CD14-positive monocyte (primary cell): Measurements from ENCODE around the gene C16orf92. TPM values are rescaled to one million over a fixed set of nuclear protein-coding genes. Genes with fewer than 3 reads are reported as not detected.

Experiments used
- DNase-seq, 3 donors: peaks; one replicate each; pipeline ENCODE4 v3.0.0-alpha.2; 2011 to 2022
- H2AFZ ChIP-seq: 2 replicates; pipeline ENCODE4 v1.6.0; 2012; ENCODE audit warnings: mild to moderate bottlenecking, low read depth, low read length, inconsistent platforms; ENCODE audit not compliant: insufficient read depth, poor library complexity, severe bottlenecking
- H3K27ac ChIP-seq, 2 donors: 1 replicate in 1 of 2; 2 replicates in 1 of 2; pipeline ENCODE4 v1.5.1; 2012 to 2013; ENCODE audit warnings: low read length in 2 of 2, control low read depth in 1 of 2, inconsistent platforms in 1 of 2, low read depth in 1 of 2, mild to moderate bottlenecking in 1 of 2
- H3K27me3 ChIP-seq, 2 donors: one replicate each; pipeline versions ENCODE4 v1.6.0 to v1.6.1; 2011 to 2013; ENCODE audit warnings: low read length in 2 of 2; ENCODE audit not compliant: control insufficient read depth in 2 of 2, insufficient read depth in 2 of 2
- H3K36me3 ChIP-seq, 2 donors: replicated peaks in 1 of 2; 1 replicate in 1 of 2; 2 replicates in 1 of 2; pipeline versions ENCODE4 v1.5.1 to v1.6.1; 2012 to 2013; ENCODE audit warnings: low read length in 2 of 2, control low read depth in 1 of 2, inconsistent platforms in 1 of 2, mild to moderate bottlenecking in 1 of 2; ENCODE audit not compliant: insufficient read depth in 2 of 2, control insufficient read depth in 1 of 2
- H3K4me1 ChIP-seq, 2 donors: 1 replicate in 1 of 2; 2 replicates in 1 of 2; pipeline versions ENCODE4 v1.5.1 to v1.6.1; 2012 to 2013; ENCODE audit warnings: low read length in 2 of 2, control low read depth in 1 of 2, inconsistent platforms in 1 of 2, mild to moderate bottlenecking in 1 of 2, moderate library complexity in 1 of 2; ENCODE audit not compliant: insufficient read depth in 2 of 2, control insufficient read depth in 1 of 2
- H3K4me2 ChIP-seq: replicated peaks from 2 replicates; pipeline ENCODE3; 2012; ENCODE audit warnings: low read length, moderate library complexity, mild to moderate bottlenecking; ENCODE audit not compliant: poor library complexity, severe bottlenecking; ENCODE audit errors: extremely low read depth
- H3K4me3 ChIP-seq, 3 experiments: fragments of 200-600 bp in 1 of 3; sonication (generic) in 1 of 3; replicated peaks in 1 of 3; 1 replicate in 2 of 3; 2 replicates in 1 of 3; pipeline ENCODE4 v1.5.1; 2011 to 2013; ENCODE audit warnings: low read length in 3 of 3, mild to moderate bottlenecking in 3 of 3, control low read depth in 2 of 3, low read depth in 2 of 3, inconsistent platforms in 1 of 3, moderate library complexity in 1 of 3
- H3K79me2 ChIP-seq: 2 replicates; pipeline ENCODE4 v1.6.0; 2012; ENCODE audit warnings: mild to moderate bottlenecking, control low read depth, inconsistent platforms, low read length, moderate library complexity; ENCODE audit not compliant: insufficient read depth
- H3K9ac ChIP-seq: 2 replicates; pipeline ENCODE4 v1.6.0; 2017; ENCODE audit warnings: low read length, mild to moderate bottlenecking; ENCODE audit not compliant: insufficient read depth, poor library complexity, severe bottlenecking
- H3K9me3 ChIP-seq, 2 donors: replicated peaks in 1 of 2; 1 replicate in 1 of 2; 2 replicates in 1 of 2; pipeline versions ENCODE4 v1.5.1 to v1.6.1; 2012 to 2013; ENCODE audit warnings: low read length in 2 of 2, control low read depth in 1 of 2; ENCODE audit not compliant: control insufficient read depth in 1 of 2, insufficient read depth in 1 of 2
- H4K20me1 ChIP-seq: 2 replicates; pipeline ENCODE4 v1.6.0; 2012; ENCODE audit warnings: mild to moderate bottlenecking, low read length, control low read depth, moderate library complexity; ENCODE audit not compliant: insufficient read depth
- H3K27ac Mint-ChIP-seq, 7 donors: one replicate each; pipeline ENCODE4 v1.8.0; 2020; ENCODE audit warnings: mild to moderate bottlenecking in 7 of 7, mixed read lengths in 7 of 7, moderate library complexity in 6 of 7, inconsistent platforms in 2 of 7
- H3K27me3 Mint-ChIP-seq, 3 donors: one replicate each; pipeline ENCODE4 v1.8.0; 2021 to 2022; ENCODE audit warnings: low read depth in 3 of 3, mild to moderate bottlenecking in 3 of 3, mixed read lengths in 3 of 3, moderate library complexity in 3 of 3, inconsistent platforms in 1 of 3
- H3K36me3 Mint-ChIP-seq, 2 donors: one replicate each; pipeline ENCODE4 v1.8.0; 2020; ENCODE audit warnings: mixed read lengths in 2 of 2, inconsistent platforms in 1 of 2, mild to moderate bottlenecking in 1 of 2
- H3K4me1 Mint-ChIP-seq: one replicate; pipeline ENCODE4 v1.8.0; 2020; ENCODE audit warnings: mild to moderate bottlenecking, mixed read lengths
- H3K4me3 Mint-ChIP-seq, 2 donors: one replicate each; pipeline ENCODE4 v1.8.0; 2020; ENCODE audit warnings: mild to moderate bottlenecking in 2 of 2, mixed read lengths in 2 of 2, moderate library complexity in 1 of 2
- H3K9me3 Mint-ChIP-seq, 7 donors: one replicate each; pipeline ENCODE4 v1.8.0; 2020 to 2022; ENCODE audit warnings: mixed read lengths in 7 of 7, mild to moderate bottlenecking in 6 of 7, moderate library complexity in 6 of 7, inconsistent platforms in 2 of 7
- WGBS: methylation state at CpG from one replicate; pipeline ENCODE4 v1.1.5; 2013; ENCODE audit warnings: missing lambda C conversion rate; ENCODE audit not compliant: insufficient coverage; 5-methylcytosine and 5-hydroxymethylcytosine counted together
- intact Hi-C, 2 donors: fragments of 100-400 bp; cut with micrococcal nuclease; formaldehyde crosslinking; loops; one replicate each; pipeline versions ENCODE4 v1.15.0 to v1.15.1; 2023
- polyA plus RNA-seq, 3 donors: library from polyadenylated mRNA; depleted of rRNA in 1 of 3; unstranded in 2 of 3; stranded (reverse) in 1 of 3; fragments of 300-500 nt in 2 of 3; fragments of >200 nt in 1 of 3; fragmentation: Illumina TruSeq in 2 of 3; gene quantifications; 1 replicate in 2 of 3; 2 replicates in 1 of 3; pipeline ENCODE4 v1.2.3, GENCODE V29; 2012 to 2021
- TF ChIP-seq, protein P1 (sequence below): fragments of 200-600 bp; IDR thresholded peaks from one replicate; pipeline ENCODE4 v1.8.0; 2022; ENCODE audit warnings: antibody characterized with exemption, mild to moderate bottlenecking

The C16orf92 gene
- polyA plus RNA-seq, 3 donors: not detected

DNA sequence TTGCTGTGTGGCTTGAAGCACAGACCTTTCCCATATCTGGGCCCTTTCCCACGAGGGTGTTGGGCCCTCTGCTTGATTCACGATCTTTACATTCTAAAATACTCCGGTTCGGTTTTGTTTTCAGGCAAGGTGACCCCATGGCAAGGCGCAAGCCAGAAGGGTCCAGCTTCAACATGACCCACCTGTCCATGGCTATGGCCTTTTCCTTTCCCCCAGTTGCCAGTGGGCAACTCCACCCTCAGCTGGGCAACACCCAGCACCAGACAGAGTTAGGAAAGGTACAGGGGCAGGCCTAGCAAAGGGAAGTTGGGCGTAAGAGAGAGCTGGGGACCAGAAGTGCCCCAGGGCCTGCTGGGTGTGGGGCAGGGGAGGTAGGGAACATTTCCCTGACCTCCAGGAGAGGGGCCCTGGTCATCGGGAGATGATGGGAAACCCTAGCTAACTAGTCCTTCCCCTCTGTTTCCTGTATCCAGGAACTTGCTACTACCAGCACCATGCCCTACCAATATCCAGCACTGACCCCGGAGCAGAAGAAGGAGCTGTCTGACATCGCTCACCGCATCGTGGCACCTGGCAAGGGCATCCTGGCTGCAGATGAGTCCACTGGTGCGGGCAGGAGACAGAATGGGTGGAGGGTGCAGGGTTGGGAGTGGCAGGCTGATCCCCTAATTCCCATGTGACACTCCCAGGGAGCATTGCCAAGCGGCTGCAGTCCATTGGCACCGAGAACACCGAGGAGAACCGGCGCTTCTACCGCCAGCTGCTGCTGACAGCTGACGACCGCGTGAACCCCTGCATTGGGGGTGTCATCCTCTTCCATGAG is 44.0 kb downstream of the C16orf92 start:
- Mint-ChIP-seq H3K27me3 (no peaks in the 10 kb centered on the region), H3K4me3 (peak overlapping the region; percentile 93 to 97), H3K27ac (peak overlapping the region; percentile 92 to 97 (median 97)), H3K9me3 (peaks cover 0 to 2% (median 0%) of the 10 kb centered on the region in 7 donors), H3K36me3 (peaks cover 49 to 56% of the 10 kb centered on the region in 2 donors), H3K4me1 (peaks cover 40% of the 10 kb centered on the region)
- intact Hi-C loops: loop anchor here (1.0 to 5.0 kb wide), 2 partner anchors 8 to 55 kb away; partner anchors contain the start of genes MAPK3 (in 2 of the 2) and PPP4C (in 1 of the 2)
- Histone ChIP-seq H2AFZ (no peak overlapping the region), H3K36me3 (peaks cover 49 to 53% of the 10 kb centered on the region in 2 donors), H3K4me2 (peak overlapping the region; percentile 87), H3K9me3 (no peaks in the 10 kb centered on the region), H3K27ac (peak overlapping the region; percentile 94), H3K79me2 (peaks cover 72% of the 10 kb centered on the region), H3K4me1 (peaks cover 42 to 55% of the 10 kb centered on the region in 2 donors), H3K27me3 (no peaks in the 10 kb centered on the region), H4K20me1 (peaks cover 64% of the 10 kb centered on the region), H3K9ac (peak overlapping the region; percentile 90), H3K4me3 (peak overlapping the region; percentile 95 to 99 (median 97))
- TF ChIP-seq, protein P1, sequence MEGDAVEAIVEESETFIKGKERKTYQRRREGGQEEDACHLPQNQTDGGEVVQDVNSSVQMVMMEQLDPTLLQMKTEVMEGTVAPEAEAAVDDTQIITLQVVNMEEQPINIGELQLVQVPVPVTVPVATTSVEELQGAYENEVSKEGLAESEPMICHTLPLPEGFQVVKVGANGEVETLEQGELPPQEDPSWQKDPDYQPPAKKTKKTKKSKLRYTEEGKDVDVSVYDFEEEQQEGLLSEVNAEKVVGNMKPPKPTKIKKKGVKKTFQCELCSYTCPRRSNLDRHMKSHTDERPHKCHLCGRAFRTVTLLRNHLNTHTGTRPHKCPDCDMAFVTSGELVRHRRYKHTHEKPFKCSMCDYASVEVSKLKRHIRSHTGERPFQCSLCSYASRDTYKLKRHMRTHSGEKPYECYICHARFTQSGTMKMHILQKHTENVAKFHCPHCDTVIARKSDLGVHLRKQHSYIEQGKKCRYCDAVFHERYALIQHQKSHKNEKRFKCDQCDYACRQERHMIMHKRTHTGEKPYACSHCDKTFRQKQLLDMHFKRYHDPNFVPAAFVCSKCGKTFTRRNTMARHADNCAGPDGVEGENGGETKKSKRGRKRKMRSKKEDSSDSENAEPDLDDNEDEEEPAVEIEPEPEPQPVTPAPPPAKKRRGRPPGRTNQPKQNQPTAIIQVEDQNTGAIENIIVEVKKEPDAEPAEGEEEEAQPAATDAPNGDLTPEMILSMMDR: no peak
- WGBS: 58% methylated on average over 9 of the region's 21 CpGs
- DNase-seq: peak in 2 of 3 donors; percentile 39 to 43

DNA sequence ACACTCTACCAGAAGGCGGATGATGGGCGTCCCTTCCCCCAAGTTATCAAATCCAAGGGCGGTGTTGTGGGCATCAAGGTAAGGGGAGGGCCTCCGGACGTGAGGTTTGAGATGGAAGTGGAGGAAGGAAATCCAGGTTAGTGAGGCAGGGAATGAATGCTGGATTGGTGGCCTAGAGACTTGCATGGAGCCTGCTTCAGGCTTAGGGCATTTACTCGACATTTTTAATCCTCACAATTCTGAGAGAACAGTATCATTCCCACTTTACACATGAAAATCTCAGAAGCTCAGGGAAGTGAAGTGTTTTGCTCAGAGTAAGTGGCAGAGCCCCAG is 44.6 kb downstream of the C16orf92 start:
- peaks cover 0 to 2% (median 0%) of the 10 kb centered on the region in 7 donors for H3K9me3 Mint-ChIP-seq
- H3K4me3 ChIP-seq: peak overlapping the region in 1 of 3 experiments; percentile 97
- H3K9ac ChIP-seq: peak overlapping the region; percentile 90
- intact Hi-C loops: loop anchor here (5.0 kb wide), 1 partner anchor 55 kb away; the partner anchor contains the start of gene MAPK3 (in 2 of the 2)
- H3K4me1 Mint-ChIP-seq: peaks cover 40% of the 10 kb centered on the region
- H3K36me3 ChIP-seq: peaks cover 54 to 59% of the 10 kb centered on the region in 2 donors
- peaks cover 55 to 61% of the 10 kb centered on the region in 2 donors for H3K36me3 Mint-ChIP-seq
- H3K9me3 ChIP-seq: no peaks in the 10 kb centered on the region
- H2AFZ ChIP-seq: no peak overlapping the region
- TF ChIP-seq, protein P1: no peak
- peaks cover 78% of the 10 kb centered on the region for H3K79me2 ChIP-seq
- peak overlapping the region; percentile 94 for H3K27ac ChIP-seq
- H3K4me1 ChIP-seq: peaks cover 42 to 55% of the 10 kb centered on the region in 2 donors
- peaks cover 65% of the 10 kb centered on the region for H4K20me1 ChIP-seq
- H3K4me3 Mint-ChIP-seq: peak overlapping the region; percentile 93 to 97
- DNase-seq: no peak
- no peaks in the 10 kb centered on the region for H3K27me3 ChIP-seq
- H3K27ac Mint-ChIP-seq: peak overlapping the region in 5 of 7 donors; percentile 28 to 97 (median 97)
- H3K27me3 Mint-ChIP-seq: no peaks in the 10 kb centered on the region
- peak overlapping the region; percentile 87 for H3K4me2 ChIP-seq
- WGBS: no CpG with 5 or more reads among the region's 6 CpGs
